ENCODE data around the gene COL8A1.

COL8A1 gene

GRCh38 chr3:99762901-99763300, 124.5 kb downstream of the COL8A1 start:
- no peak overlapping the region for H3K27ac ChIP-seq (ENCODE audit: low read depth, low read length)
- TF ChIP-seq CTCF (IDR thresholded peaks at IDR 0.05; ENCODE audit: insufficient read depth, low read length, poor library complexity, severe bottlenecking) (no peak), EZH2phosphoT487 (conservative IDR thresholded peaks at IDR 0.05; ENCODE audit: low read length) (no peak)
- no peaks in the 10 kb centered on the region for H3K9me3 ChIP-seq (ENCODE audit: insufficient read depth, low read length)
- no peak overlapping the region for H3K9ac ChIP-seq (ENCODE audit: low read length)
- no peaks in the 10 kb centered on the region for H3K79me2 ChIP-seq (ENCODE audit: insufficient read depth, low read length)
- H3F3A ChIP-seq (ENCODE audit: insufficient read depth): no peaks in the 10 kb centered on the region
- no peaks in the 10 kb centered on the region for H3K36me3 ChIP-seq (ENCODE audit: low read length)
- no peak overlapping the region for H2AFZ ChIP-seq (ENCODE audit: low read depth, low read length, severe bottlenecking)
- H4K20me1 ChIP-seq (ENCODE audit: low read depth, low read length): no peaks in the 10 kb centered on the region
- H3K4me3 ChIP-seq (ENCODE audit: insufficient read depth, low read length, poor library complexity, severe bottlenecking): no peak overlapping the region
- H3K9me2 ChIP-seq (replicated peaks; ENCODE audit: insufficient read depth, low read length): no peaks in the 10 kb centered on the region
- H3K4me2 ChIP-seq (ENCODE audit: low read depth, low read length, poor library complexity, severe bottlenecking): no peak overlapping the region
- H3K27me3 ChIP-seq (ENCODE audit: low read length): no peaks in the 10 kb centered on the region

GRCh38 chr3:99764377-99764776, 126.0 kb downstream of the COL8A1 start:
- Histone ChIP-seq H4K20me1 (ENCODE audit: low read depth, low read length) (no peaks in the 10 kb centered on the region), H3K36me3 (ENCODE audit: low read length) (no peaks in the 10 kb centered on the region), H2AFZ (ENCODE audit: low read depth, low read length, severe bottlenecking) (no peak overlapping the region), H3K4me2 (ENCODE audit: low read depth, low read length, poor library complexity, severe bottlenecking) (no peak overlapping the region), H3F3A (ENCODE audit: insufficient read depth) (no peaks in the 10 kb centered on the region), H3K79me2 (ENCODE audit: insufficient read depth, low read length) (no peaks in the 10 kb centered on the region), H3K9me2 (replicated peaks; ENCODE audit: insufficient read depth, low read length) (no peaks in the 10 kb centered on the region), H3K27ac (ENCODE audit: low read depth, low read length) (no peak overlapping the region), H3K9ac (ENCODE audit: low read length) (no peak overlapping the region), H3K27me3 (ENCODE audit: low read length) (no peaks in the 10 kb centered on the region), H3K9me3 (ENCODE audit: insufficient read depth, low read length) (no peaks in the 10 kb centered on the region), H3K4me3 (ENCODE audit: insufficient read depth, low read length, poor library complexity, severe bottlenecking) (no peak overlapping the region)
- TF ChIP-seq CTCF (IDR thresholded peaks at IDR 0.05; ENCODE audit: insufficient read depth, low read length, poor library complexity, severe bottlenecking) (no peak), EZH2phosphoT487 (conservative IDR thresholded peaks at IDR 0.05; ENCODE audit: low read length) (no peak)

- Histone ChIP-seq H3K9ac (ENCODE audit: low read length) (no peak overlapping the region), H4K20me1 (ENCODE audit: low read depth, low read length) (no peaks in the 10 kb centered on the region), H2AFZ (ENCODE audit: low read depth, low read length, severe bottlenecking) (no peak overlapping the region), H3K79me2 (ENCODE audit: insufficient read depth, low read length) (no peaks in the 10 kb centered on the region), H3K27me3 (ENCODE audit: low read length) (no peaks in the 10 kb centered on the region), H3K4me2 (ENCODE audit: low read depth, low read length, poor library complexity, severe bottlenecking) (no peak overlapping the region), H3K36me3 (ENCODE audit: low read length) (no peaks in the 10 kb centered on the region), H3K9me3 (ENCODE audit: insufficient read depth, low read length) (no peaks in the 10 kb centered on the region), H3K9me2 (replicated peaks; ENCODE audit: insufficient read depth, low read length) (no peaks in the 10 kb centered on the region), H3F3A (ENCODE audit: insufficient read depth) (no peaks in the 10 kb centered on the region), H3K4me3 (ENCODE audit: insufficient read depth, low read length, poor library complexity, severe bottlenecking) (no peak overlapping the region), H3K27ac (ENCODE audit: low read depth, low read length) (no peak overlapping the region)
- no peak for TF ChIP-seq EZH2phosphoT487 (conservative IDR thresholded peaks at IDR 0.05; ENCODE audit: low read length)
- no peak for TF ChIP-seq CTCF (IDR thresholded peaks at IDR 0.05; ENCODE audit: insufficient read depth, low read length, poor library complexity, severe bottlenecking)
Observed at GRCh38 chr3:99765042-99765942, 126.9 kb downstream of the COL8A1 start.

All from SU-DHL-6 (cell line).